SU-DHL-6 (cell line): Measurements from ENCODE around the gene B3GALNT1.

Source experiments
- H2AFZ ChIP-seq: fragments of 200-600 bp; sonication (generic); 2 replicates; pipeline ENCODE4 v1.6.1; 2014; ENCODE audit warnings: low read depth, mild to moderate bottlenecking, moderate library complexity, mixed read lengths, antibody characterized with exemption, low read length; ENCODE audit not compliant: severe bottlenecking
- H3F3A ChIP-seq: fragments of 200-600 bp; shearing (Covaris generic); 2 replicates; pipeline ENCODE4 v1.6.0; 2016; ENCODE audit warnings: antibody characterized with exemption, mild to moderate bottlenecking; ENCODE audit not compliant: insufficient read depth
- H3K27ac ChIP-seq: fragments of 200-600 bp; sonication (generic); 2 replicates; pipeline ENCODE4 v1.5.1; 2016; ENCODE audit warnings: low read depth, mild to moderate bottlenecking, low read length, moderate library complexity, mixed read lengths
- H3K27me3 ChIP-seq: fragments of 200-600 bp; sonication (generic), shearing (Covaris generic); 2 replicates; pipeline ENCODE4 v1.6.0; 2014; ENCODE audit warnings: mild to moderate bottlenecking, low read length
- H3K36me3 ChIP-seq: fragments of 200-600 bp; sonication (generic); 2 replicates; pipeline ENCODE4 v1.6.1; 2014; ENCODE audit warnings: mild to moderate bottlenecking, low read length, mixed read lengths
- H3K4me2 ChIP-seq: fragments of 300-600, 200-600 bp; shearing (Covaris generic), sonication (generic); 2 replicates; pipeline ENCODE4 v1.6.0; 2014; ENCODE audit warnings: low read length, low read depth, mild to moderate bottlenecking; ENCODE audit not compliant: poor library complexity, severe bottlenecking
- H3K4me3 ChIP-seq: fragments of 200-600 bp; sonication (generic); 2 replicates; pipeline ENCODE4 v1.5.1; 2014; ENCODE audit warnings: antibody characterized with exemption, low read length, mild to moderate bottlenecking, mixed read lengths; ENCODE audit not compliant: insufficient read depth, poor library complexity, severe bottlenecking
- H3K79me2 ChIP-seq: fragments of 200-600 bp; sonication (generic); 2 replicates; pipeline ENCODE4 v1.6.1; 2014; ENCODE audit warnings: mild to moderate bottlenecking, low read length, moderate library complexity; ENCODE audit not compliant: insufficient read depth
- H3K9ac ChIP-seq: fragments of 200-600 bp; sonication (generic); 2 replicates; pipeline ENCODE4 v1.7.0; 2014; ENCODE audit warnings: mild to moderate bottlenecking, low read length
- H3K9me2 ChIP-seq: fragments of 200-600 bp; sonication (generic); replicated peaks from 2 replicates; pipeline ENCODE4 v1.6.1; 2014; ENCODE audit warnings: low read length; ENCODE audit not compliant: insufficient read depth
- H3K9me3 ChIP-seq: fragments of 200-600 bp; sonication (generic); 2 replicates; pipeline ENCODE4 v1.6.1; 2014; ENCODE audit warnings: low read length, mixed read lengths; ENCODE audit not compliant: insufficient read depth
- H4K20me1 ChIP-seq: fragments of 200-600 bp; sonication (generic); 2 replicates; pipeline ENCODE4 v1.6.1; 2014; ENCODE audit warnings: low read depth, mild to moderate bottlenecking, antibody characterized with exemption, low read length, moderate library complexity, mixed read lengths
- CTCF ChIP-seq: fragments of 200-600 bp; sonication (generic); IDR thresholded peaks from one replicate; pipeline ENCODE4 v1.5.1; 2017; ENCODE audit warnings: antibody characterized with exemption, mild to moderate bottlenecking, low read length, moderate library complexity; ENCODE audit not compliant: insufficient read depth, poor library complexity, severe bottlenecking
- EZH2phosphoT487 ChIP-seq: fragments of 200-600 bp; sonication (generic), shearing (Covaris generic); conservative IDR thresholded peaks from 2 replicates; pipeline ENCODE4 v1.6.1; 2018; ENCODE audit warnings: mild to moderate bottlenecking, antibody characterized with exemption, low read length, moderate library complexity, mixed read lengths

The B3GALNT1 gene

GRCh38 chr3:161073181-161073580 is 32.0 kb downstream of the B3GALNT1 start:
- H3K36me3 ChIP-seq = no peaks in the 10 kb centered on the region
- H3K27me3 ChIP-seq = no peaks in the 10 kb centered on the region

GRCh38 chr3:161072751-161073150 is 32.4 kb downstream of the B3GALNT1 start:
- H3K36me3 ChIP-seq = no peaks in the 10 kb centered on the region
- TF ChIP-seq EZH2phosphoT487 = no peak
- H3K4me2 ChIP-seq = no peak overlapping the region
- H3K4me3 ChIP-seq = no peak overlapping the region
- H4K20me1 ChIP-seq = no peaks in the 10 kb centered on the region
- no peak overlapping the region for H2AFZ ChIP-seq
- H3K79me2 ChIP-seq = no peaks in the 10 kb centered on the region
- no peaks in the 10 kb centered on the region for H3K9me3 ChIP-seq
- H3K9me2 ChIP-seq = no peaks in the 10 kb centered on the region
- no peak overlapping the region for H3K27ac ChIP-seq
- no peaks in the 10 kb centered on the region for H3F3A ChIP-seq
- no peak overlapping the region for H3K9ac ChIP-seq
- no peaks in the 10 kb centered on the region for H3K27me3 ChIP-seq

More at GRCh38 chr3:161073181-161073580, 32.0 kb downstream of the B3GALNT1 start:
- no peak overlapping the region for H2AFZ ChIP-seq
- H3K4me2 ChIP-seq = no peak overlapping the region
- no peak overlapping the region for H3K9ac ChIP-seq
- no peak overlapping the region for H3K27ac ChIP-seq
- H3K9me3 ChIP-seq = no peaks in the 10 kb centered on the region
- H3F3A ChIP-seq = no peaks in the 10 kb centered on the region
- no peaks in the 10 kb centered on the region for H4K20me1 ChIP-seq
- TF ChIP-seq CTCF = no peak
- TF ChIP-seq EZH2phosphoT487 = no peak
- H3K9me2 ChIP-seq = no peaks in the 10 kb centered on the region
- H3K4me3 ChIP-seq = no peak overlapping the region
- no peaks in the 10 kb centered on the region for H3K79me2 ChIP-seq

GRCh38 chr3:161072211-161072621 is 32.9 kb downstream of the B3GALNT1 start:
- H3K27ac ChIP-seq = no peak overlapping the region
- H3F3A ChIP-seq = no peaks in the 10 kb centered on the region
- no peak for TF ChIP-seq EZH2phosphoT487
- TF ChIP-seq CTCF = no peak
- H4K20me1 ChIP-seq = no peaks in the 10 kb centered on the region
- H3K9me3 ChIP-seq = no peaks in the 10 kb centered on the region
- no peak overlapping the region for H3K9ac ChIP-seq
- H3K36me3 ChIP-seq = no peaks in the 10 kb centered on the region
- no peak overlapping the region for H3K4me2 ChIP-seq
- no peak overlapping the region for H3K4me3 ChIP-seq
- H3K9me2 ChIP-seq = no peaks in the 10 kb centered on the region
- no peaks in the 10 kb centered on the region for H3K27me3 ChIP-seq
- no peaks in the 10 kb centered on the region for H3K79me2 ChIP-seq
- H2AFZ ChIP-seq = no peak overlapping the region

- no peaks in the 10 kb centered on the region for H4K20me1 ChIP-seq
- no peaks in the 10 kb centered on the region for H3K79me2 ChIP-seq
- no peaks in the 10 kb centered on the region for H3K9me2 ChIP-seq
- no peak overlapping the region for H3K4me2 ChIP-seq
- no peak overlapping the region for H3K27ac ChIP-seq
- H3K4me3 ChIP-seq = no peak overlapping the region
- TF ChIP-seq CTCF (no peak), EZH2phosphoT487 (no peak)
- no peaks in the 10 kb centered on the region for H3F3A ChIP-seq
- H3K9ac ChIP-seq = no peak overlapping the region
- no peaks in the 10 kb centered on the region for H3K36me3 ChIP-seq
- no peaks in the 10 kb centered on the region for H3K27me3 ChIP-seq
- H3K9me3 ChIP-seq = no peaks in the 10 kb centered on the region
- no peak overlapping the region for H2AFZ ChIP-seq
Observed at GRCh38 chr3:161070980-161071663, 34.0 kb downstream of the B3GALNT1 start.
